CD14-positive monocyte (primary cell): ENCODE results near the gene DCANP1. TPM values are rescaled to one million over a fixed set of nuclear protein-coding genes. Genes with fewer than 3 reads are reported as not detected.

ENCODE experiments used
- DNase-seq, 3 donors: peaks; one replicate each; pipeline ENCODE4 v3.0.0-alpha.2; 2011 to 2022
- H2AFZ ChIP-seq: 2 replicates; pipeline ENCODE4 v1.6.0; 2012; ENCODE audit warnings: mild to moderate bottlenecking, low read depth, low read length, inconsistent platforms; ENCODE audit not compliant: insufficient read depth, poor library complexity, severe bottlenecking
- H3K27ac ChIP-seq, 2 donors: 1 replicate in 1 of 2; 2 replicates in 1 of 2; pipeline ENCODE4 v1.5.1; 2012 to 2013; ENCODE audit warnings: low read length in 2 of 2, control low read depth in 1 of 2, inconsistent platforms in 1 of 2, low read depth in 1 of 2, mild to moderate bottlenecking in 1 of 2
- H3K27me3 ChIP-seq, 2 donors: one replicate each; pipeline versions ENCODE4 v1.6.0 to v1.6.1; 2011 to 2013; ENCODE audit warnings: low read length in 2 of 2; ENCODE audit not compliant: control insufficient read depth in 2 of 2, insufficient read depth in 2 of 2
- H3K36me3 ChIP-seq, 2 donors: replicated peaks in 1 of 2; 1 replicate in 1 of 2; 2 replicates in 1 of 2; pipeline versions ENCODE4 v1.5.1 to v1.6.1; 2012 to 2013; ENCODE audit warnings: low read length in 2 of 2, control low read depth in 1 of 2, inconsistent platforms in 1 of 2, mild to moderate bottlenecking in 1 of 2; ENCODE audit not compliant: insufficient read depth in 2 of 2, control insufficient read depth in 1 of 2
- H3K4me1 ChIP-seq, 2 donors: 1 replicate in 1 of 2; 2 replicates in 1 of 2; pipeline versions ENCODE4 v1.5.1 to v1.6.1; 2012 to 2013; ENCODE audit warnings: low read length in 2 of 2, control low read depth in 1 of 2, inconsistent platforms in 1 of 2, mild to moderate bottlenecking in 1 of 2, moderate library complexity in 1 of 2; ENCODE audit not compliant: insufficient read depth in 2 of 2, control insufficient read depth in 1 of 2
- H3K4me2 ChIP-seq: replicated peaks from 2 replicates; pipeline ENCODE3; 2012; ENCODE audit warnings: low read length, moderate library complexity, mild to moderate bottlenecking; ENCODE audit not compliant: poor library complexity, severe bottlenecking; ENCODE audit errors: extremely low read depth
- H3K4me3 ChIP-seq, 3 experiments: fragments of 200-600 bp in 1 of 3; sonication (generic) in 1 of 3; replicated peaks in 1 of 3; 1 replicate in 2 of 3; 2 replicates in 1 of 3; pipeline ENCODE4 v1.5.1; 2011 to 2013; ENCODE audit warnings: low read length in 3 of 3, mild to moderate bottlenecking in 3 of 3, control low read depth in 2 of 3, low read depth in 2 of 3, inconsistent platforms in 1 of 3, moderate library complexity in 1 of 3
- H3K79me2 ChIP-seq: 2 replicates; pipeline ENCODE4 v1.6.0; 2012; ENCODE audit warnings: mild to moderate bottlenecking, control low read depth, inconsistent platforms, low read length, moderate library complexity; ENCODE audit not compliant: insufficient read depth
- H3K9ac ChIP-seq: 2 replicates; pipeline ENCODE4 v1.6.0; 2017; ENCODE audit warnings: low read length, mild to moderate bottlenecking; ENCODE audit not compliant: insufficient read depth, poor library complexity, severe bottlenecking
- H3K9me3 ChIP-seq, 2 donors: replicated peaks in 1 of 2; 1 replicate in 1 of 2; 2 replicates in 1 of 2; pipeline versions ENCODE4 v1.5.1 to v1.6.1; 2012 to 2013; ENCODE audit warnings: low read length in 2 of 2, control low read depth in 1 of 2; ENCODE audit not compliant: control insufficient read depth in 1 of 2, insufficient read depth in 1 of 2
- H4K20me1 ChIP-seq: 2 replicates; pipeline ENCODE4 v1.6.0; 2012; ENCODE audit warnings: mild to moderate bottlenecking, low read length, control low read depth, moderate library complexity; ENCODE audit not compliant: insufficient read depth
- H3K27ac Mint-ChIP-seq, 7 donors: one replicate each; pipeline ENCODE4 v1.8.0; 2020; ENCODE audit warnings: mild to moderate bottlenecking in 7 of 7, mixed read lengths in 7 of 7, moderate library complexity in 6 of 7, inconsistent platforms in 2 of 7
- H3K27me3 Mint-ChIP-seq, 3 donors: one replicate each; pipeline ENCODE4 v1.8.0; 2021 to 2022; ENCODE audit warnings: low read depth in 3 of 3, mild to moderate bottlenecking in 3 of 3, mixed read lengths in 3 of 3, moderate library complexity in 3 of 3, inconsistent platforms in 1 of 3
- H3K36me3 Mint-ChIP-seq, 2 donors: one replicate each; pipeline ENCODE4 v1.8.0; 2020; ENCODE audit warnings: mixed read lengths in 2 of 2, inconsistent platforms in 1 of 2, mild to moderate bottlenecking in 1 of 2
- H3K4me1 Mint-ChIP-seq: one replicate; pipeline ENCODE4 v1.8.0; 2020; ENCODE audit warnings: mild to moderate bottlenecking, mixed read lengths
- H3K4me3 Mint-ChIP-seq, 2 donors: one replicate each; pipeline ENCODE4 v1.8.0; 2020; ENCODE audit warnings: mild to moderate bottlenecking in 2 of 2, mixed read lengths in 2 of 2, moderate library complexity in 1 of 2
- H3K9me3 Mint-ChIP-seq, 7 donors: one replicate each; pipeline ENCODE4 v1.8.0; 2020 to 2022; ENCODE audit warnings: mixed read lengths in 7 of 7, mild to moderate bottlenecking in 6 of 7, moderate library complexity in 6 of 7, inconsistent platforms in 2 of 7
- WGBS: methylation state at CpG from one replicate; pipeline ENCODE4 v1.1.5; 2013; ENCODE audit warnings: missing lambda C conversion rate; ENCODE audit not compliant: insufficient coverage; 5-methylcytosine and 5-hydroxymethylcytosine counted together
- intact Hi-C, 2 donors: fragments of 100-400 bp; cut with micrococcal nuclease; formaldehyde crosslinking; loops; one replicate each; pipeline versions ENCODE4 v1.15.0 to v1.15.1; 2023
- polyA plus RNA-seq, 3 donors: library from polyadenylated mRNA; depleted of rRNA in 1 of 3; unstranded in 2 of 3; stranded (reverse) in 1 of 3; fragments of 300-500 nt in 2 of 3; fragments of >200 nt in 1 of 3; fragmentation: Illumina TruSeq in 2 of 3; gene quantifications; 1 replicate in 2 of 3; 2 replicates in 1 of 3; pipeline ENCODE4 v1.2.3, GENCODE V29; 2012 to 2021
- TF ChIP-seq, protein P1 (sequence below): fragments of 200-600 bp; IDR thresholded peaks from one replicate; pipeline ENCODE4 v1.8.0; 2022; ENCODE audit warnings: antibody characterized with exemption, mild to moderate bottlenecking

The DCANP1 gene
- polyA plus RNA-seq, 3 donors, result 0.14 to 0.85 (median 0.15) TPM

DNA sequence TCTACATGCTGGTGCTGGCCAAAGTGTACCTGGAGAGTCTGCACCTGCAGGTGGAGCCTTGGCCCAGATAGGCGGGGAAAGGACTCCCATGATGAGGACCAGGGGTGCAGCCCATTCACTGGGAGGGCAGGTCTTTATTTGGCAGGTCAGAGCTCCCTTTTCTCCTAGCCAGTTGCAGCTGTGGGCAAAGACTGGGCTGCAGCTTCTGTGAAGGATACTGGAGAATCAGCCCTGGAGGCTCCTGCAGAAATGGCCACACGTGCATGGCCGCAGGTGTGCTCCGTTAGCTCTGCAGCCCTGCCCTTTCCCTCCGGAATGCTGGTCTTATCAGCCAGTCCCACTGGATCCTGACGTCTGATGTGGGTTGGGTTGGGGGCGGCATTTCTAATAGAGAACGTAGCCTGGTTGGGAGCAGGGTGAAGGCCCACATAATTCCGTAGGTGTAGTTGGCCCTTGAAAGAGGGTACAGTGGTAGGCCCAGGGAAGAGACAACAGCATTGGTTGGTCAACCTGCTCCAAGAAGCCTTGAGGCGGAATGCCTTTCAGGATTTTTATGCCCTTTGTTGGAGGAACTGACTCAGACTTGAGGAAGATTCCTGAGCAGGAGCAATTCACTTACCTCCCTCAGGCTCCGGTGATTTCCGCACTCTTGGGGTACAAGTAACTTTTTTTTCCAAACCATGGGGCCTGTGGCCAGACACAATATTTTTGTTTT lies 27.0 kb upstream of the DCANP1 start:
- no peaks in the 10 kb centered on the region for H4K20me1 ChIP-seq
- DNase-seq, result no peak
- Mint-ChIP-seq H3K9me3 (peaks cover 0 to 3% (median 0%) of the 10 kb centered on the region in 7 donors), H3K4me1 (no peaks in the 10 kb centered on the region), H3K36me3 (no peaks in the 10 kb centered on the region), H3K27me3 (peaks cover 13 to 37% (median 17%) of the 10 kb centered on the region in 3 donors), H3K4me3 (no peak overlapping the region), H3K27ac (no peak overlapping the region)
- no peak overlapping the region for H3K9ac ChIP-seq
- H2AFZ ChIP-seq, result no peak overlapping the region
- peaks cover 4 to 16% of the 10 kb centered on the region in 2 donors for H3K27me3 ChIP-seq
- H3K4me2 ChIP-seq, result no peak overlapping the region
- no peaks in the 10 kb centered on the region for H3K36me3 ChIP-seq
- H3K79me2 ChIP-seq, result no peaks in the 10 kb centered on the region
- H3K27ac ChIP-seq, result no peak overlapping the region
- H3K9me3 ChIP-seq, result no peaks in the 10 kb centered on the region
- TF ChIP-seq, protein P1, sequence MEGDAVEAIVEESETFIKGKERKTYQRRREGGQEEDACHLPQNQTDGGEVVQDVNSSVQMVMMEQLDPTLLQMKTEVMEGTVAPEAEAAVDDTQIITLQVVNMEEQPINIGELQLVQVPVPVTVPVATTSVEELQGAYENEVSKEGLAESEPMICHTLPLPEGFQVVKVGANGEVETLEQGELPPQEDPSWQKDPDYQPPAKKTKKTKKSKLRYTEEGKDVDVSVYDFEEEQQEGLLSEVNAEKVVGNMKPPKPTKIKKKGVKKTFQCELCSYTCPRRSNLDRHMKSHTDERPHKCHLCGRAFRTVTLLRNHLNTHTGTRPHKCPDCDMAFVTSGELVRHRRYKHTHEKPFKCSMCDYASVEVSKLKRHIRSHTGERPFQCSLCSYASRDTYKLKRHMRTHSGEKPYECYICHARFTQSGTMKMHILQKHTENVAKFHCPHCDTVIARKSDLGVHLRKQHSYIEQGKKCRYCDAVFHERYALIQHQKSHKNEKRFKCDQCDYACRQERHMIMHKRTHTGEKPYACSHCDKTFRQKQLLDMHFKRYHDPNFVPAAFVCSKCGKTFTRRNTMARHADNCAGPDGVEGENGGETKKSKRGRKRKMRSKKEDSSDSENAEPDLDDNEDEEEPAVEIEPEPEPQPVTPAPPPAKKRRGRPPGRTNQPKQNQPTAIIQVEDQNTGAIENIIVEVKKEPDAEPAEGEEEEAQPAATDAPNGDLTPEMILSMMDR, result no peak
- H3K4me3 ChIP-seq, result no peak overlapping the region
- intact Hi-C loops, result no loop called here
- WGBS, result 96% methylated on average over 10 of the region's 12 CpGs
- H3K4me1 ChIP-seq, result no peaks in the 10 kb centered on the region

DNA sequence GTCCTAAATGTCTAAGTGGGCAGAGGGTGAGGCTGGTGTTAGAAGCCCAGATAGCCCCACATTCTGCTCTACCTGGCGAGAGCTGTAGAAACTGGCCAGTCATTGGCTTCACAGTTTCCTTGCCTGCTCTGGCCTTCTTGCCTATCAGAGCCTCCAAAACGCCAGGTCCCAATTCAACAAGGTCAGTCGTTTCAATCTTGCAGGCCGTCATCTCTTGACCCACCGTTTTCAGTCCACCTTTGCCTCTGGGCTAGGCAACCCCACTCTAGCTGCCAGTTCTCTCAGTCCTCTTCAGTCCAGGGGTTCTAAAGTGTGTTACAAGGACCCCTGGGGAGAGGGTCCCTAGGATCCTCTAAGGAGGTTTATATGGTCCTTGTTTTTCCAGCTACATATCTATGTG lies 25.0 kb upstream of the DCANP1 start:
- Mint-ChIP-seq H3K4me3 (no peak overlapping the region), H3K4me1 (no peaks in the 10 kb centered on the region), H3K27me3 (peaks cover 19 to 51% (median 24%) of the 10 kb centered on the region in 3 donors), H3K36me3 (no peaks in the 10 kb centered on the region), H3K27ac (no peak overlapping the region), H3K9me3 (peaks cover 0 to 1% (median 0%) of the 10 kb centered on the region in 7 donors)
- H3K9me3 ChIP-seq, result no peaks in the 10 kb centered on the region
- H3K4me1 ChIP-seq, result no peaks in the 10 kb centered on the region
- no peak overlapping the region for H3K27ac ChIP-seq
- H3K79me2 ChIP-seq, result no peaks in the 10 kb centered on the region
- TF ChIP-seq, protein P1, result no peak
- H3K36me3 ChIP-seq, result no peaks in the 10 kb centered on the region
- no peak overlapping the region for H2AFZ ChIP-seq
- no peak overlapping the region for H3K4me2 ChIP-seq
- 100% methylated on average over 3 of the region's 5 CpGs for WGBS
- DNase-seq, result no peak
- no peaks in the 10 kb centered on the region for H4K20me1 ChIP-seq
- no peak overlapping the region for H3K9ac ChIP-seq
- H3K27me3 ChIP-seq, result peaks cover 4 to 32% of the 10 kb centered on the region in 2 donors
- H3K4me3 ChIP-seq, result no peak overlapping the region
- intact Hi-C loops, result no loop called here
